ENCODE measurements around the gene F7.
A peak's percentile ranks its signal among the peaks of the same experiment; 100 is the strongest.
"Not testable (repeated sequence)": the region's sequence is repeated elsewhere in the genome, so short reads cannot be mapped to it uniquely, and the experiment has no call there.

Gene F7

GRCh38 chr13:113105921-113106452 is 396 bp downstream of the F7 start:
- no peak for DNase-seq

DNA sequence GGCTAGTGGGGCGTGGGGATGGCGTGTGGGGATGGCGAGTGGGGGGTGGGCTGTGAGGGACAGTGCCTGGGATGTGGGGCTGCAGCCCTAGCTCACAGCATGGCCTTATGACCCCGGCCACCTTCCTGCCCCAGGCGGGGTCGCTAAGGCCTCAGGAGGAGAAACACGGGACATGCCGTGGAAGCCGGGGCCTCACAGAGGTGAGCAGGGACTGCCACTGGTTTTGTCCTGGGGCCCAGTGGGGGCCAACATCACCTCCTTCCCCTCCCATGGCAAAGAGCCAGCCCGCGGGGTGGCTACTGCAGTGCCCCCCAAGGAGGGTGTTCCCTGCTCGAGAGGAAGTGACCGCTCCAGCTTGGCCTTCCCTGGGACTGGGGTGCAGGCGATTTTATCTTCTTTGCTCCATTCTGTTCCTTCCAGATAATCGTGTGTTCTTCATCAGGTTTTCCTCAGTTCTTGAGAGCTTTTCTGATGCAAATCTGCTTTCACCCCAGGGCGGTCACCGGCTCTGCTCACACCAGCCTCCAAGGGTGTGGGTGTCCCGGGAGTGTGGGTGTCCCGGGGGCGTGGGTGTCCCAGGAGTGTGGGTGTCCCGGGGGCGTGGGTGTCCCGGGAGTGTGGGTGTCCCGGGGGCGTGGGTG is 1.2 kb downstream of the F7 start:
- DNase-seq, result no peak

GRCh38 chr13:113108521-113108920 is 2.9 kb downstream of the F7 start:
- DNase-seq, result not testable (repeated sequence)

DNA sequence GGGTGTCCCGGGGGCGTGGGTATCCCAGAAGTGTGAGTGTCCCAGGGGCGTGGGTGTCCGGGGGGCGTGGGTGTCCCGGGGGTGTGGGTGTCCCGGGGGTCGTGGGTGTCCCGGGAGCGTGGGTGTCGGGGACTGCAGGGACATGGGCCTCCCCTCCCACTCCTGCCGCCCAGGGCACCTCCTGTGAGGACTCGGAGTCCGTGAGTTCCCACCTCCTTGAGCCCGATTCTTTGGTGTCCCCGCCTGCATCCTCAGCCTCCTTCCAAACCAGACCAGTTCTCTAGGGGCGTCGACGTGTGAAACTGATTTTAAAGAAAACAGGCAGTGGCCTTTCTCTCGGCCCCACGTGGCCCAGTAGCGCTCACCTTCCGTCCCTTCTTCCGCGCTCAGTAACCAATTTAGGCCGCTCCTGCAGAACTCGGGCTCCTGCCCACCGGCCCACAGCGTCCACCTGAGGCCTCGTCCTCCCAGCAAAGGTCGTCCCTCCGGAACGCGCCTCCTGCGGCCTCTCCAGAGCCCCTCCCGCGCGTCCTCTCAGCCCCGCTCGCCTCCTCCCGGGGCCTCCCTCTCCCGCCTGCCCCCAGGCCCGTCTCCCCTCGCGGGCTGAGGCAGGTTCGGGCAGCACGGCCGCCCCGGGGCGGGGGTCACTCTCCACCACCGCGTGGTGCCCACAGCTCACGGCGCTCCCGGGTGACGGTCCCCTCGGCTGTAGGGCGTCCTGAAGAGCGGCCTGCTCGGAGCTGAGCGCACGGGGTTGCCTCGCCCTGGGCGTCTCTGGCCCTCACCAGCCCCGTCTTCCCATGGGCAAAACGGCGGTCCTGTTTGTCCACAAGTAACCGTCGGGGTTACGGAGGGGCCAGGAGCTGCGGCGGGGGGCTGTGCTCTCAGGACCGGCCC is 3.8 kb downstream of the F7 start:
- DNase-seq, result no peak

DNA sequence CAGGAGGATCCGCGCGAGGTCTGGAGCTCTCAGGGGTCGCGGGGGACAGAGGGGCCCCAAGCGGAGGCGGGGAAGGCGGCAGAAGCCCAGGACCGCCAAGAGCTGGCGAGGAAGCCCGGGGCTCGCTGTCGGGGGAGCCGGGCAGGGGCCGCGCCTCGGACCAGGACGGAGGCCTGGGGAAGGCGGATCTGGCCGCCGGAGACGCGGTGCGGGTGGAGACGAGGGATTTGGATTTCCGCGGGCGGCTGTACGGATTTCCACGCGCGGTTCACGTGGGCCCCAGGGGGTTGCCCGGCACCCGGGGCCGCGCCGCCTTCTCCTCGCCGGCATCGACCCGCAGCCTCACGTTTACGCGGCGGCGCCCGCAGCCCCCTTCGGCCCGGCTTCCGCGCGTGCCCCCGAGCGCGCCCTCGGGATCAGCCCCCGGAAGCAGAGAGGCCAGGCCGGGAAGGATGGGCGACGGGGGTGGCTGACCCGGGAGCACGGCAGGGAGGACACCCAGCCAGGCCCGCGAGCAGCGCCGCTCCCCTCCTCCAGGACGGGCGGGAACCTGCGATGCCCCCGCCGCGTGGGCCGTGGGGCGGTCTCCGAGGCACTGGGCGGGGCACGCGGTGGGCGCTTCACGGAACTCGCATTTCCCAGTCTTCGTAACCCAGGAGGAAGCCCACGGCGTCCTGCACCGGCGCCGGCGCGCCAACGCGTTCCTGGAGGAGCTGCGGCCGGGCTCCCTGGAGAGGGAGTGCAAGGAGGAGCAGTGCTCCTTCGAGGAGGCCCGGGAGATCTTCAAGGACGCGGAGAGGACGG is 4.7 kb downstream of the F7 start:
- DNase-seq, result peak; percentile 3 to 18

GRCh38 chr13:113110852-113111315 is 5.3 kb downstream of the F7 start:
- no peak for DNase-seq

- DNase-seq, result not testable (repeated sequence)
These were observed 6.2 kb downstream of the F7 start for GRCh38 chr13:113111821-113112220.

DNA sequence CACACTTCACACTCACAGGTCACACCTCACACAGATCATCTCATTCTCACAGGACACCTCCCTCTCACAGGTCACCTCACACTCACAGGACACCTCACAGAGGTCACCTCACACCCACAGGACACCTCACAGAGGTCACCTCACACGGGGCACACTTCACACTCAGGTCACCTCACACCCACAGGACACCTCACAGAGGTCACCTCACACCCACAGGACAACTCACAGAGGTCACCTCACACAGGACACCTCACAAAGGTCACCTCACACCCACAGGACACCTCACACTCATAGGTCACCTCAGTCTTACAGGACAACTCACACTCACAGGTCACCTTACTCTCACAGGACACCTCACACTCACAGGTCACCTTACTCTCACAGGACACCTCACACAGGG is 6.9 kb downstream of the F7 start:
- not testable (repeated sequence) for DNase-seq

DNA sequence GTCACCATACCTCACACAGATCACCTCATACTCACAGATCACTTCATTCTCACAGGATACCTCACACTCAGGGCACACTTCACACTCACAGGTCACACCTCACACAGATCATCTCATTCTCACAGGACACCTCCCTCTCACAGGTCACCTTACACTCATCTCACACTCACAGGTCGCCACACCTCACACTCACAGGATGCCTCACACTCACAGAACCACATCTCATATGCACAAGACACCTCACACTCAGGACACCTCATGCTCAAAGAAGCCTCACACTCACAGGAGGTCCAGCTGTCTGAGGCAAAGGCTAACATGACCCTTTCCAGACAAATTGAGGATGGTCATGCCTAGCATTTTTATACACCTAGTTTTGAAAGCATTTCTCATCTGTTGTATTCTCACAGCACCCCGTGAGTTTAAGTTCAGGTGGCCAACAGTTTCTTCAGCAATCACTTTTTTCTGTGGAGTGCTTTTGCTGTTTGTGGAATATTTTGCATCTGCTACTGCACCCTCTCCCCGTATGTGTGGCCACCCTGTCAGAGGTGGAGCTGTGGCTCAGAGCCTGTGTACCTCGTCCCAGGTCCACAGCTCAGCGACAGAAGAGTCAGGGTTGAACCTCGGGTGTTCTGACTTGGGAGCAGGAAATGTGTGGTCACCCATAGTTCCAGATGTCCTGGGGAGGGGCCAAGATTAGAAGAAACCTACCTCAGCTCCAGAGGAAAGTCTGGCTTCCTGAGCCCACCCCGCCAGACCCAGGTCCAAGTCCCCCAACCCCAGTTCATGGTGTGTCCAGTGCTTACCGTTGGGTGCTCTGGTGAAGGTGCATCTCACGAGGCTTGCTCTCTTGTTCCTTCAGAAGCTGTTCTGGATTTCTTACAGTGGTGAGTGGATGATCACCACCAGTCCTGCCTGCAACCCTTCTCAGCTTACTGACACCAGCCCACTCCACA is 7.6 kb downstream of the F7 start:
- no peak for DNase-seq

GRCh38 chr13:113113846-113114271 is 8.3 kb downstream of the F7 start:
- DNase-seq, result no peak

DNA sequence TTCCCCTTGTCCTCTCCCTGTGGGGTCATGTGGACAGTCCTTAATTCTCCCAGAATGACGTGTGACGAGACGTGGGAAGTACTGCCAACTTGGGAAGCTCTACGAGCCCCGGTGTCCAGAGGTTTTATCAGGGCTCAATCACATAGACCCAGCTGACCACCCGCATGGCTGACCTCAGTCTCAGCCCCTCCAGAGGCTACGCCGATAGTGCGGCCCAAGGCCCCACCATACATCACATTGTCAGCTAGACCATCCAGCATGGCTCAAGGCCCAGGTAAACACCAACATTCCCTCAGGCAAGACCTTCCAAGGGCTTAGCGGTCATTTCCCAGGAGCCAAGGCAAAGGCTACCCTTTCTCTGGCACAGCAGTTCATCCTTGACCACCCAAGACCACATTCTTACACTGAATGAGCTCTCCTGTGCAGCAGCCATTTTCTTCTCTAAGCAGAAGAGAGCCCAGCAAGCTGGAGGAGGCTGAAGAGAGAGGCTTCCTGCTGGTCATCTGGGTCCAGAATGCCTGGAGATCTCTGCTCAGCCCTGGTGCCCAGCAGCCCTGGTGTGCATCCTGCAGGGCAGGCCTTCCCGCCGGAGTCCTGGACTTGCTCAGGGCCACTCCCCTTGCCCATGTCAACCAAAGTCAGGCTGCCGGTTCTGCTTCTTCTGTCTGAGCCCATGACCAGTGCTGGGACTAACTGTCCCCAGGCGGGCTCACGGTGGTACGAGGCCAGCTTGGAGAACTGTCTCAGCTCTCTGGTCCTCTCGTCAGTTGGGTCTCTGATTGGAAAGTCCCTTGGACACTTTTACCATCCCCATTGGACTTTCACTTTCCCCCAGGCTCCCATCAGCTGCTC is 9.1 kb downstream of the F7 start:
- DNase-seq, result no peak

GRCh38 chr13:113115363-113116205 is 10.0 kb downstream of the F7 start:
- no peak for DNase-seq

- no peak for DNase-seq
These were observed 10.7 kb downstream of the F7 start for GRCh38 chr13:113116206-113116800.

GRCh38 chr13:113116871-113117271 is 11.3 kb downstream of the F7 start:
- DNase-seq, result no peak

DNA sequence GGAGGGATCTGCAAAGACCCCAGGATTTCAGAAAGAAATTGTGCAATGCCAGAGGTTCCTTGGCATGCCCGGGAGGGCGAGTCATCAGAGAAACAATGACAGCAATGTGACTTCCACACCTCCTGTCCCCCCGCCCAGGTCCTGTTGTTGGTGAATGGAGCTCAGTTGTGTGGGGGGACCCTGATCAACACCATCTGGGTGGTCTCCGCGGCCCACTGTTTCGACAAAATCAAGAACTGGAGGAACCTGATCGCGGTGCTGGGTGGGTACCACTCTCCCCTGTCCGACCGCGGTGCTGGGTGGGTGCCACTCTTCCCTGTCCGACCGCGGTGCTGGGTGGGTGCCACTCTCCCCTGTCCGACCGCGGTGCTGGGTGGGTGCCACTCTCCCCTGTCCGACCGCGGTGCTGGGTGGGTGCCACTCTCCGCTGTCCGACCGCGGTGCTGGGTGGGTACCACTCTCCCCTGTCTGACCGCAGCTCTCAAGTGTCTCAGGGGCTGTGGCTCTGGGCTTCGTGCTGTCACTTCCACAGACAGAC is 11.8 kb downstream of the F7 start:
- DNase-seq, result no peak

- no peak for DNase-seq
These were observed 12.3 kb downstream of the F7 start for GRCh38 chr13:113117911-113118260.

GRCh38 chr13:113118261-113119021 is 12.8 kb downstream of the F7 start:
- no peak for DNase-seq

DNA sequence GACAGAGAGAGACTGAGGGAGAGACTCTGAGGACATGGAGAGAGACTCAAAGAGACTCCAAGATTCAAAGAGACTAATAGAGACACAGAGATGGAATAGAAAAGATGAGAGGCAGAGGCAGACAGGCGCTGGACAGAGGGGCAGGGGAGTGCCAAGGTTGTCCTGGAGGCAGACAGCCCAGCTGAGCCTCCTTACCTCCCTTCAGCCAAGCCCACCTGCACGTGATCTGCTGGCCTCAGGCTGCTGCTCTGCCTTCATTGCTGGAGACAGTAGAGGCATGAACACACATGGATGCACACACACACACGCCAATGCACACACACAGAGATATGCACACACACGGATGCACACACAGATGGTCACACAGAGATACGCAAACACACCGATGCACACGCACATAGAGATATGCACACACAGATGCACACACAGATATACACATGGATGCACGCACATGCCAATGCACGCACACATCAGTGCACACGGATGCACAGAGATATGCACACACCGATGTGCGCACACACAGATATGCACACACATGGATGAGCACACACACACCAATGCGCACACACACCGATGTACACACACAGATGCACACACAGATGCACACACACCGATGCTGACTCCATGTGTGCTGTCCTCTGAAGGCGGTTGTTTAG is 13.7 kb downstream of the F7 start:
- no peak for DNase-seq
